K562 (cell line): Measurements from ENCODE around the gene SLC41A3. TPM values are rescaled to one million over a fixed set of nuclear protein-coding genes. Genes with fewer than 3 reads are reported as not detected.

ENCODE experiments used
- ATAC-seq: fragments of 200-7000 bp; cut with Tn5 transposase; 3 replicates; pipeline ENCODE4 v1.9.1; 2020; ENCODE audit warnings: moderate library complexity
- BruUV-seq: library from RNA; stranded (reverse); fragments of 400-500 nt; replicated peaks from 2 replicates; lab custom pipeline; 2021; lab: Mats Ljungman, UMichigan
- CTCF ChIA-PET: fragments of 300-600 bp; formaldehyde crosslinking; extraction: SDS; loops from one replicate; lab custom pipeline; 2021; ENCODE audit warnings: low intra/inter-chr PET ratio; lab: Yijun Ruan, JAX
- POLR2A ChIA-PET: fragments of 300-600, 350-650 bp; sonication (Branson Sonifier 250); formaldehyde crosslinking; extraction: SDS; loops from one replicate; lab custom pipeline; 2021; ENCODE audit warnings: antibody characterized with exemption, inconsistent platforms; lab: Yijun Ruan, JAX
- DNase-seq, 4 experiments: peaks; one replicate each; pipeline versions ENCODE4 v3.0.0 to v3.0.0-alpha.2; 2011 to 2018; ENCODE audit warnings: low spot score in 3 of 4, mixed read lengths in 3 of 4; ENCODE audit errors: extremely low read depth in 1 of 4
- FAIRE-seq: peaks from 2 replicates; lab custom pipeline; 2011; peaks lifted over from hg19 to GRCh38; lab: Jason Lieb, UNC
- H2AFZ ChIP-seq: 2 replicates; pipeline ENCODE4 v1.6.0; 2011; ENCODE audit warnings: low read depth, low read length, control low read depth, inconsistent platforms
- H3K27ac ChIP-seq: fragments of 200-600 bp; 3 replicates; pipeline ENCODE4 v1.8.0; 2011; ENCODE audit warnings: low read depth, mild to moderate bottlenecking, control low read depth, inconsistent platforms, low read length, moderate library complexity, mixed read lengths; ENCODE audit errors: extremely low read depth
- H3K27me3 ChIP-seq, 2 experiments: fragments of 300-600 bp in 1 of 2; 2 replicates in 1 of 2; 3 replicates in 1 of 2; pipeline versions ENCODE4 v1.6.0 to v1.8.0; 2011; ENCODE audit warnings: inconsistent platforms in 2 of 2, low read length in 2 of 2, mild to moderate bottlenecking in 1 of 2, mixed read lengths in 1 of 2, moderate library complexity in 1 of 2; ENCODE audit not compliant: control insufficient read depth in 2 of 2, insufficient read depth in 2 of 2
- H3K36me3 ChIP-seq: fragments of 300-600 bp; 3 replicates; pipeline ENCODE4 v1.8.0; 2011; ENCODE audit warnings: mild to moderate bottlenecking, low read length, inconsistent platforms; ENCODE audit not compliant: control insufficient read depth, insufficient read depth
- H3K4me1 ChIP-seq, 2 experiments: fragments of 200-600 bp in 1 of 2; replicated peaks in 1 of 2; 2 replicates in 1 of 2; 3 replicates in 1 of 2; pipeline versions ENCODE4 v1.5.1 to v1.8.0; 2011; ENCODE audit warnings: inconsistent platforms in 2 of 2, low read length in 2 of 2, mild to moderate bottlenecking in 1 of 2, mixed read lengths in 1 of 2, moderate library complexity in 1 of 2; ENCODE audit not compliant: control insufficient read depth in 2 of 2, insufficient read depth in 2 of 2
- H3K4me2 ChIP-seq: 2 replicates; pipeline ENCODE4 v1.6.1; 2011; ENCODE audit warnings: low read length, control low read depth, inconsistent platforms, mixed read lengths; ENCODE audit not compliant: insufficient read depth
- H3K4me3 ChIP-seq: fragments of 200-600 bp; sonication (generic), shearing (Covaris generic); 2 replicates; pipeline ENCODE4 v1.5.1; 2016; ENCODE audit warnings: control low read depth, inconsistent platforms
- H3K79me2 ChIP-seq: fragments of 200-600 bp; 3 replicates; pipeline ENCODE4 v1.8.0; 2011; ENCODE audit warnings: low read length, inconsistent platforms; ENCODE audit not compliant: control insufficient read depth, insufficient read depth
- H3K9ac ChIP-seq, 2 experiments: 2 replicates each; pipeline versions ENCODE4 v1.6.0 to v1.6.1; 2011; ENCODE audit warnings: low read depth in 2 of 2, low read length in 2 of 2, control low read depth in 1 of 2, inconsistent platforms in 1 of 2, mild to moderate bottlenecking in 1 of 2, mixed read lengths in 1 of 2; ENCODE audit not compliant: insufficient read depth in 1 of 2
- H3K9me1 ChIP-seq: one replicate; pipeline ENCODE4 v1.6.0; 2011; ENCODE audit warnings: inconsistent platforms, mild to moderate bottlenecking, low read length, moderate library complexity; ENCODE audit not compliant: control insufficient read depth, insufficient read depth
- H3K9me3 ChIP-seq: replicated peaks from 2 replicates; pipeline ENCODE4 v1.5.1; 2011; ENCODE audit warnings: low read depth, low read length, inconsistent platforms; ENCODE audit not compliant: control insufficient read depth, insufficient read depth
- H4K20me1 ChIP-seq: replicated peaks from 2 replicates; pipeline ENCODE4 v1.6.1; 2011; ENCODE audit warnings: low read length, inconsistent platforms, mixed read lengths; ENCODE audit not compliant: control insufficient read depth, insufficient read depth
- CBX1 ChIP-seq: sonication (generic); IDR thresholded peaks from 2 replicates; pipeline ENCODE4 v1.6.1; 2016; ENCODE audit warnings: antibody characterized with exemption, low read depth, mild to moderate bottlenecking
- GTF2E2 ChIP-seq: fragments of 200-800 bp; sonication (Bioruptor generic); IDR thresholded peaks from 2 replicates; pipeline ENCODE4 v1.6.1; 2016; ENCODE audit warnings: missing genetic modification characterization, missing compliant biosample characterization
- KDM4B ChIP-seq, 2 experiments: fragments of 450-650 bp in 1 of 2; sonication (generic) in 1 of 2; IDR thresholded peaks; 2 replicates each; pipeline ENCODE4 v1.6.1; 2016 to 2017; ENCODE audit warnings: borderline replicate concordance in 2 of 2, antibody characterized with exemption in 1 of 2, low read depth in 1 of 2, mild to moderate bottlenecking in 1 of 2
- POLR2AphosphoS5 ChIP-seq: IDR thresholded peaks from 2 replicates; pipeline ENCODE4 v1.6.1; 2011; ENCODE audit warnings: mild to moderate bottlenecking, low read depth, low read length, moderate library complexity; ENCODE audit not compliant: control insufficient read depth, insufficient read depth
- SMARCB1 ChIP-seq: IDR thresholded peaks from 2 replicates; pipeline ENCODE4 v1.6.1; 2011; ENCODE audit warnings: improper control_type of control experiment, low read depth; ENCODE audit not compliant: insufficient read length
- SNIP1 ChIP-seq: fragments of 450-650 bp; IDR thresholded peaks from 2 replicates; pipeline ENCODE4 v1.7.1; 2017; ENCODE audit warnings: low read depth, mild to moderate bottlenecking
- ZNF175 ChIP-seq: fragments of 200-800 bp; sonication (Bioruptor generic); IDR thresholded peaks from 2 replicates; pipeline ENCODE4 v1.6.1; 2016; ENCODE audit warnings: low read depth, mild to moderate bottlenecking, missing genetic modification characterization, missing compliant biosample characterization
- ZNF644 ChIP-seq: fragments of 200-800 bp; sonication (Bioruptor generic); IDR thresholded peaks from 2 replicates; pipeline ENCODE4 v1.6.1; 2016; ENCODE audit warnings: low read depth, missing genetic modification characterization, missing compliant biosample characterization
- whole genome bisulfite sequencing: fragments of 100-300 bp; shearing (Covaris generic); methylation state at CpG from one replicate; pipeline ENCODE4 v1.1.6; 2016; ENCODE audit warnings: low coverage, mixed read lengths; ENCODE audit not compliant: insufficient coverage; ENCODE audit errors: missing lambda C conversion rate; 5-methylcytosine and 5-hydroxymethylcytosine counted together
- in situ Hi-C: fragments of 300-500 bp; cut with MboI; formaldehyde crosslinking; loops from 4 replicates; pipeline ENCODE4 v1.15.0; 2018; ENCODE audit warnings: inconsistent platforms, mixed read lengths
- intact Hi-C: fragments of 100-400 bp; cut with micrococcal nuclease; formaldehyde crosslinking; loops from 2 replicates; pipeline ENCODE4 v1.14.2; 2022
- polyA plus RNA-seq, 8 experiments: library from polyadenylated mRNA; depleted of rRNA in 4 of 8; stranded (reverse) in 5 of 8; unstranded in 3 of 8; fragments of >200 nt; fragmentation: Nextera tagmentation in 2 of 8; fragmentation: Illumina TruSeq in 1 of 8; extraction: Ambion mirVana in 2 of 8; extraction: Trizol in 1 of 8; gene quantifications; 2 replicates each; pipeline versions ENCODE4 v1.2.1 to v1.2.3, GENCODE V29; 2011 to 2014; ENCODE audit warnings: inconsistent platforms in 1 of 8, missing spikeins in 1 of 8
- total RNA-seq, 7 experiments: library from RNA; depleted of rRNA in 6 of 7; stranded (reverse); fragments of >200 nt in 6 of 7; fragmentation: Illumina TruSeq in 2 of 7; extraction: Trizol in 2 of 7; gene quantifications; 2 replicates each; pipeline versions ENCODE4 v1.2.1 to v1.2.3, GENCODE V29; 2011 to 2021; ENCODE audit warnings: low replicate concordance in 1 of 7
- TF ChIP-seq, protein P1 (sequence below): IDR thresholded peaks from 2 replicates; pipeline ENCODE4 v1.6.1; 2016; ENCODE audit warnings: missing genetic modification characterization, missing compliant biosample characterization
- TF ChIP-seq, protein P2 (sequence below), 3 experiments: fragments of 200-800 bp in 1 of 3; fragments of 250-450 bp in 1 of 3; fragments of 450-650 bp in 1 of 3; sonication (Bioruptor Pico) in 1 of 3; sonication (Bioruptor generic) in 1 of 3; formaldehyde crosslinking in 1 of 3; IDR thresholded peaks; 2 replicates each; pipeline versions ENCODE4 v1.6.1 to v1.8.0; 2016 to 2022; ENCODE audit warnings: mild to moderate bottlenecking in 2 of 3, missing genetic modification characterization in 2 of 3, missing compliant biosample characterization in 1 of 3, moderate library complexity in 1 of 3
- TF ChIP-seq, protein P3 (sequence below): fragments of 450-650 bp; IDR thresholded peaks from 2 replicates; pipeline ENCODE4 v1.6.1; 2014; ENCODE audit warnings: low read depth, mild to moderate bottlenecking, moderate library complexity, borderline replicate concordance

SLC41A3 gene
- total and polyA plus RNA-seq, 9 of the 15 experiments (the other 6 are each of a cell fraction or from before 2014, with no cell fraction given): 4.1 to 20.7 (median 11.2) TPM

DNA sequence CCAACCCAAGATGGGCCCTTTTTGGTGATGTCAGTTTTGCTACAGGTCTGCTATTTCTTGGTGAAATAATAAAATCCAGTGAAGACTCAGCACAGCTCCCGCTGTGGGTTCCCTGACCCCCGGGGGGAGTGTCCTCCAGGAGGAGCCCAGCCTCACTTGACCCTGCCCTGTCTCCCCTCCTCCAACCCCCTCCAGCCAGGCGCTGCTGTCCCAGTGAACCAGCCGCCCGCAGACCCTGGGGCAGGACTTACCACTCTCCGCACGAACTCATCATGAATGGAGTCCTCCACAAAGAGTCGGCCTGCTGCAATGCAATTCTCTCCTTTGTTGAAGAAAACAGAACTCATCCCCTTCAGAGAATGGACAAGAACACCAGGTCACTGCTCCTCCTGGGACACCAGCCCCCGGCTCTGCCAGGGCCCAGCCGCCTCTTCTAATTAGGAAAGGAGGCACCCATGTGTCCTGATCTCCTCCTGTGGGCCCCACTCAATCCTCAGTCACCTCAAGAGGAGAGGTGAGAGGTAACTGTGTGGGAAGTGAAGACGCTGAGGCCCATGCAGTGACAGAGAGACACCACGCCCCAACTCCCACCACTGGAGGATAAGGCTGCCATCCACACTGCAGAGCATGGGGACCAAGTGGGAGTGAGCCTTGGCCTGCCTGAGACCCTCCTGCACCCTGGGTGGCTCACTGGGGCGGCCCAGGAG, 28.8 kb upstream of the SLC41A3 start:
- Histone ChIP-seq H3K4me3 (no peak overlapping the region), H2AFZ (no peak overlapping the region), H3K4me1 (no peaks in the 10 kb centered on the region), H3K4me2 (no peak overlapping the region), H3K36me3 (no peaks in the 10 kb centered on the region), H3K9me1 (no peaks in the 10 kb centered on the region), H3K27ac (no peak overlapping the region), H3K27me3 (peaks cover 0 to 43% of the 10 kb centered on the region in 2 experiments; a peak in 2 of 5 replicates), H3K9ac (no peak overlapping the region), H3K79me2 (no peaks in the 10 kb centered on the region), H3K9me3 (no peaks in the 10 kb centered on the region), H4K20me1 (0 out of 2 replicates have a peak, but pooled peaks cover 3% of the 10 kb centered on the region)
- intact Hi-C loops (no loop called here), in situ Hi-C loops (no loop called here)
- FAIRE-seq (no peak), ATAC-seq (no peak), DNase-seq (no peak)
- BruUV-seq: no TSS peak
- ChIA-PET POLR2A (no interaction called here), CTCF (no interaction called here)
- WGBS: 8% methylated on average over 9 of the region's 13 CpGs
- TF ChIP-seq, protein P1, sequence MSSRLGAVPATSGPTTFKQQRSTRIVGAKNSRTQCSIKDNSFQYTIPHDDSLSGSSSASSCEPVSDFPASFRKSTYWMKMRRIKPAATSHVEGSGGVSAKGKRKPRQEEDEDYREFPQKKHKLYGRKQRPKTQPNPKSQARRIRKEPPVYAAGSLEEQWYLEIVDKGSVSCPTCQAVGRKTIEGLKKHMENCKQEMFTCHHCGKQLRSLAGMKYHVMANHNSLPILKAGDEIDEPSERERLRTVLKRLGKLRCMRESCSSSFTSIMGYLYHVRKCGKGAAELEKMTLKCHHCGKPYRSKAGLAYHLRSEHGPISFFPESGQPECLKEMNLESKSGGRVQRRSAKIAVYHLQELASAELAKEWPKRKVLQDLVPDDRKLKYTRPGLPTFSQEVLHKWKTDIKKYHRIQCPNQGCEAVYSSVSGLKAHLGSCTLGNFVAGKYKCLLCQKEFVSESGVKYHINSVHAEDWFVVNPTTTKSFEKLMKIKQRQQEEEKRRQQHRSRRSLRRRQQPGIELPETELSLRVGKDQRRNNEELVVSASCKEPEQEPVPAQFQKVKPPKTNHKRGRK (tag): no peak
- TF ChIP-seq POLR2AphosphoS5 (no peak), GTF2E2 (tag) (no peak), SNIP1 (no peak), CBX1 (no peak), ZNF644 (tag) (no peak), SMARCB1 (no peak), KDM4B (IDR thresholded peaks at IDR 0.05; ENCODE audit: borderline replicate concordance in 2 of 2, low read depth in 1 of 2) (no peak), ZNF175 (no peak)
- TF ChIP-seq, protein P2, sequence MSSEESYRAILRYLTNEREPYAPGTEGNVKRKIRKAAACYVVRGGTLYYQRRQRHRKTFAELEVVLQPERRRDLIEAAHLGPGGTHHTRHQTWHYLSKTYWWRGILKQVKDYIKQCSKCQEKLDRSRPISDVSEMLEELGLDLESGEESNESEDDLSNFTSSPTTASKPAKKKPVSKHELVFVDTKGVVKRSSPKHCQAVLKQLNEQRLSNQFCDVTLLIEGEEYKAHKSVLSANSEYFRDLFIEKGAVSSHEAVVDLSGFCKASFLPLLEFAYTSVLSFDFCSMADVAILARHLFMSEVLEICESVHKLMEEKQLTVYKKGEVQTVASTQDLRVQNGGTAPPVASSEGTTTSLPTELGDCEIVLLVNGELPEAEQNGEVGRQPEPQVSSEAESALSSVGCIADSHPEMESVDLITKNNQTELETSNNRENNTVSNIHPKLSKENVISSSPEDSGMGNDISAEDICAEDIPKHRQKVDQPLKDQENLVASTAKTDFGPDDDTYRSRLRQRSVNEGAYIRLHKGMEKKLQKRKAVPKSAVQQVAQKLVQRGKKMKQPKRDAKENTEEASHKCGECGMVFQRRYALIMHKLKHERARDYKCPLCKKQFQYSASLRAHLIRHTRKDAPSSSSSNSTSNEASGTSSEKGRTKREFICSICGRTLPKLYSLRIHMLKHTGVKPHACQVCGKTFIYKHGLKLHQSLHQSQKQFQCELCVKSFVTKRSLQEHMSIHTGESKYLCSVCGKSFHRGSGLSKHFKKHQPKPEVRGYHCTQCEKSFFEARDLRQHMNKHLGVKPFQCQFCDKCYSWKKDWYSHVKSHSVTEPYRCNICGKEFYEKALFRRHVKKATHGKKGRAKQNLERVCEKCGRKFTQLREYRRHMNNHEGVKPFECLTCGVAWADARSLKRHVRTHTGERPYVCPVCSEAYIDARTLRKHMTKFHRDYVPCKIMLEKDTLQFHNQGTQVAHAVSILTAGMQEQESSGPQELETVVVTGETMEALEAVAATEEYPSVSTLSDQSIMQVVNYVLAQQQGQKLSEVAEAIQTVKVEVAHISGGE (CRISPR knock-in tag; IDR thresholded peaks at IDR 0.05): no peak
- TF ChIP-seq, protein P3, sequence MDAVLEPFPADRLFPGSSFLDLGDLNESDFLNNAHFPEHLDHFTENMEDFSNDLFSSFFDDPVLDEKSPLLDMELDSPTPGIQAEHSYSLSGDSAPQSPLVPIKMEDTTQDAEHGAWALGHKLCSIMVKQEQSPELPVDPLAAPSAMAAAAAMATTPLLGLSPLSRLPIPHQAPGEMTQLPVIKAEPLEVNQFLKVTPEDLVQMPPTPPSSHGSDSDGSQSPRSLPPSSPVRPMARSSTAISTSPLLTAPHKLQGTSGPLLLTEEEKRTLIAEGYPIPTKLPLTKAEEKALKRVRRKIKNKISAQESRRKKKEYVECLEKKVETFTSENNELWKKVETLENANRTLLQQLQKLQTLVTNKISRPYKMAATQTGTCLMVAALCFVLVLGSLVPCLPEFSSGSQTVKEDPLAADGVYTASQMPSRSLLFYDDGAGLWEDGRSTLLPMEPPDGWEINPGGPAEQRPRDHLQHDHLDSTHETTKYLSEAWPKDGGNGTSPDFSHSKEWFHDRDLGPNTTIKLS: no peak
